ENCODE measurements around the gene YWHAQ. TPM values are rescaled to one million over a fixed set of nuclear protein-coding genes. Genes with fewer than 3 reads are reported as not detected.

The YWHAQ gene
- total RNA-seq, 1 donor from 2014 or later = 408 TPM

DNA sequence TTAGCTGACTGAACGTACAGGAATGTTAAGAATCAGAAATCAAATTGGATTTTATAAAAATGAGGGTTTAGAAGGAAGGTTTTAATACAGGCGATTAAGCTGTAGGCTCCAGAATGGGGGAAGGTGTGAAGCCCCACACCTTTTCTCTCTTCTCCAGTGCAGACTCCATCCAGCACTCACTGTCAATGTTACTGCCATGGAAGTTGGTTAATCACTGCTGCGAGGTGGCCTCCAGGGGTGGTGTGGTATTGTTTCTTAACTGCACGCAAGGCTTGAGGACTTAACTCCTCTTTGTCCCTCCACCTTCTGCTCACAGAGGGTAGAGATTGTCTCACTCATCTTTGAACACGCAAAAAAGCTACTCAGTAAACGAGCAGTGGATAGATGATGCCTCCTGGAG lies 26.9 kb upstream of the YWHAQ start:
- DNase-seq (ENCODE audit: low read depth) = no peak
- Mint-ChIP-seq H3K4me3 (ENCODE audit: unreplicated experiment) (no peak overlapping the region), H3K4me1 (ENCODE audit: low read depth, unreplicated experiment) (peaks cover 46% of the 10 kb centered on the region), H3K27ac (ENCODE audit: unreplicated experiment) (peak overlapping the region; percentile 63), H3K27me3 (ENCODE audit: low read depth, unreplicated experiment) (no peaks in the 10 kb centered on the region), H3K36me3 (ENCODE audit: low read depth, unreplicated experiment) (peaks cover 2% of the 10 kb centered on the region), H3K9me3 (ENCODE audit: unreplicated experiment) (no peaks in the 10 kb centered on the region)
- TF ChIP-seq, protein P1, sequence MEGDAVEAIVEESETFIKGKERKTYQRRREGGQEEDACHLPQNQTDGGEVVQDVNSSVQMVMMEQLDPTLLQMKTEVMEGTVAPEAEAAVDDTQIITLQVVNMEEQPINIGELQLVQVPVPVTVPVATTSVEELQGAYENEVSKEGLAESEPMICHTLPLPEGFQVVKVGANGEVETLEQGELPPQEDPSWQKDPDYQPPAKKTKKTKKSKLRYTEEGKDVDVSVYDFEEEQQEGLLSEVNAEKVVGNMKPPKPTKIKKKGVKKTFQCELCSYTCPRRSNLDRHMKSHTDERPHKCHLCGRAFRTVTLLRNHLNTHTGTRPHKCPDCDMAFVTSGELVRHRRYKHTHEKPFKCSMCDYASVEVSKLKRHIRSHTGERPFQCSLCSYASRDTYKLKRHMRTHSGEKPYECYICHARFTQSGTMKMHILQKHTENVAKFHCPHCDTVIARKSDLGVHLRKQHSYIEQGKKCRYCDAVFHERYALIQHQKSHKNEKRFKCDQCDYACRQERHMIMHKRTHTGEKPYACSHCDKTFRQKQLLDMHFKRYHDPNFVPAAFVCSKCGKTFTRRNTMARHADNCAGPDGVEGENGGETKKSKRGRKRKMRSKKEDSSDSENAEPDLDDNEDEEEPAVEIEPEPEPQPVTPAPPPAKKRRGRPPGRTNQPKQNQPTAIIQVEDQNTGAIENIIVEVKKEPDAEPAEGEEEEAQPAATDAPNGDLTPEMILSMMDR (IDR thresholded peaks at IDR 0.05; ENCODE audit: insufficient read depth, low read depth, low read length) = no peak
- TF ChIP-seq EZH2 (IDR thresholded peaks at IDR 0.05; ENCODE audit: insufficient read depth, low read length) = no peak
- H3K36me3 ChIP-seq (ENCODE audit: insufficient read depth, low read length) = no peaks in the 10 kb centered on the region
- H2AFZ ChIP-seq (ENCODE audit: low read depth, low read length) = no peak overlapping the region
- H3K27ac ChIP-seq (ENCODE audit: low read depth, low read length) = no peak overlapping the region
- FAIRE-seq = no peak
- no peaks in the 10 kb centered on the region for H3K79me2 ChIP-seq (ENCODE audit: insufficient read depth, low read length)
- no peaks in the 10 kb centered on the region for H4K20me1 ChIP-seq (ENCODE audit: insufficient read depth, low read length)
- no peaks in the 10 kb centered on the region for H3K27me3 ChIP-seq (ENCODE audit: insufficient read depth, low read length)
- no peak overlapping the region for H3K4me3 ChIP-seq (ENCODE audit: insufficient read depth, low read depth, low read length)
- no peaks in the 10 kb centered on the region for H3K9me3 ChIP-seq (ENCODE audit: insufficient read depth, low read depth, low read length)
- peaks cover 35% of the 10 kb centered on the region for H3K4me1 ChIP-seq (ENCODE audit: insufficient read depth, low read length)
- H3K4me2 ChIP-seq (ENCODE audit: low read length) = no peak overlapping the region
- H3K9ac ChIP-seq (ENCODE audit: low read length) = no peak overlapping the region

DNA sequence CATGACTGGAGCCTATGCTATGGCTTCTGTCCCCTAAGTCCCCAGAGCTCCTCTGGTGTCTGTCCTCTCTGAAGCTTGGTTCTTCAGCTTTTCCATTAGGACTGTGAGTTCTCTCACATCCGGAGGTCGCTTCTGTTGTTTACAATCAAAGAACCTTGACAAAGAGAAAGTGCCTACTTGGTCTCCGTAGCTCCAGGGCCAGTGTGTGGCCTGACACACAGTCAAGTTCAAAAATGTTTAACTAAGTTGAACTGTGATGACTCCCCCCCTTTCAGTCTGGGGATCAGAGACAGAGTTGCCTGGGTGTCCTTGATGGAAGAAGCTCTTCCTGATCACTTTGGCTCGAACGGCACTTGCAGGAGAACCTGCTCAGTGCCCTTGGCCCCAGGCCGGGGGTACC lies 26.3 kb upstream of the YWHAQ start:
- no peak for FAIRE-seq

DNA sequence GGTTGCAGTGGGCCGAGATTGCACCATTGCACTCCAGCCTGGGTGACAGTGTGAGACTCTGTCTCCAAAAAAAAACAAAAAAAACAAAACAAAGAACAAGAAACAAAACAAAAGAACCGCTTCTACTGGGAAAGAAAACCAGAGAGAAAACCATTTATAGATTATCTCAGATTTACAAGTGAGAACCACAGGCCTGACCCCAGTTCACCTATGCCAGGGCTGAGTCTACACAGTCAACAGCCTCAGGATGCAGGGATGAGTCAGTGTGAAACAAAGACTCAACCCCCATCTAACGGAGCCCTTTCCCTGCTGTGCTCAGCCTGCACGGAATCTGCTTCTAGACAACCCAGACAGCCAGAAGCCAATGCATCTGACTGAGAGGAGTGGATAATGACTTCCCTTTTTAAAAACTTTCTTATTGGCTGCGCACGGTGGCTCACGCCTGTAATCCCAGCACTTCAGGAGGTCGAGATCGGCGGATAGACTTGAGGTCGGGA lies 25.5 kb upstream of the YWHAQ start:
- no peaks in the 10 kb centered on the region for H3K9me3 ChIP-seq (ENCODE audit: insufficient read depth, low read depth, low read length)
- H3K4me2 ChIP-seq (ENCODE audit: low read length) = peak overlapping the region; percentile 77
- DNase-seq (ENCODE audit: low read depth) (peak; percentile 97), FAIRE-seq (peak; percentile 82)
- no peaks in the 10 kb centered on the region for H3K36me3 ChIP-seq (ENCODE audit: insufficient read depth, low read length)
- peak overlapping the region; percentile 83 for H3K27ac ChIP-seq (ENCODE audit: low read depth, low read length)
- H3K27me3 ChIP-seq (ENCODE audit: insufficient read depth, low read length) = no peaks in the 10 kb centered on the region
- Mint-ChIP-seq H3K27me3 (ENCODE audit: low read depth, unreplicated experiment) (no peaks in the 10 kb centered on the region), H3K36me3 (ENCODE audit: low read depth, unreplicated experiment) (peaks cover 2% of the 10 kb centered on the region), H3K9me3 (ENCODE audit: unreplicated experiment) (no peaks in the 10 kb centered on the region), H3K27ac (ENCODE audit: unreplicated experiment) (peak overlapping the region; percentile 95), H3K4me3 (ENCODE audit: unreplicated experiment) (peak overlapping the region; percentile 69), H3K4me1 (ENCODE audit: low read depth, unreplicated experiment) (peaks cover 46% of the 10 kb centered on the region)
- TF ChIP-seq, protein P1 (IDR thresholded peaks at IDR 0.05; ENCODE audit: insufficient read depth, low read depth, low read length) = no peak
- TF ChIP-seq EZH2 (IDR thresholded peaks at IDR 0.05; ENCODE audit: insufficient read depth, low read length) = no peak
- H3K9ac ChIP-seq (ENCODE audit: low read length) = peak overlapping the region; percentile 63
- no peak overlapping the region for H3K4me3 ChIP-seq (ENCODE audit: insufficient read depth, low read depth, low read length)
- H3K4me1 ChIP-seq (ENCODE audit: insufficient read depth, low read length) = peaks cover 35% of the 10 kb centered on the region
- no peaks in the 10 kb centered on the region for H4K20me1 ChIP-seq (ENCODE audit: insufficient read depth, low read length)
- no peak overlapping the region for H2AFZ ChIP-seq (ENCODE audit: low read depth, low read length)
- no peaks in the 10 kb centered on the region for H3K79me2 ChIP-seq (ENCODE audit: insufficient read depth, low read length)

More for the DNA sequence above, 26.3 kb upstream of the YWHAQ start:
- Histone ChIP-seq H3K9me3 (ENCODE audit: insufficient read depth, low read depth, low read length) (no peaks in the 10 kb centered on the region), H3K9ac (ENCODE audit: low read length) (peak overlapping the region; percentile 27), H3K4me3 (ENCODE audit: insufficient read depth, low read depth, low read length) (no peak overlapping the region), H3K36me3 (ENCODE audit: insufficient read depth, low read length) (no peaks in the 10 kb centered on the region), H3K79me2 (ENCODE audit: insufficient read depth, low read length) (no peaks in the 10 kb centered on the region), H3K27me3 (ENCODE audit: insufficient read depth, low read length) (no peaks in the 10 kb centered on the region), H2AFZ (ENCODE audit: low read depth, low read length) (no peak overlapping the region), H3K4me1 (ENCODE audit: insufficient read depth, low read length) (peaks cover 35% of the 10 kb centered on the region), H3K4me2 (ENCODE audit: low read length) (no peak overlapping the region), H3K27ac (ENCODE audit: low read depth, low read length) (peak overlapping the region; percentile 83), H4K20me1 (ENCODE audit: insufficient read depth, low read length) (no peaks in the 10 kb centered on the region)
- no peak overlapping the region for H3K4me3 Mint-ChIP-seq (ENCODE audit: unreplicated experiment)
- H3K36me3 Mint-ChIP-seq (ENCODE audit: low read depth, unreplicated experiment) = peaks cover 2% of the 10 kb centered on the region
- H3K4me1 Mint-ChIP-seq (ENCODE audit: low read depth, unreplicated experiment) = peaks cover 46% of the 10 kb centered on the region
- H3K9me3 Mint-ChIP-seq (ENCODE audit: unreplicated experiment) = no peaks in the 10 kb centered on the region
- peak overlapping the region; percentile 95 for H3K27ac Mint-ChIP-seq (ENCODE audit: unreplicated experiment)
- no peaks in the 10 kb centered on the region for H3K27me3 Mint-ChIP-seq (ENCODE audit: low read depth, unreplicated experiment)
- no peak for DNase-seq (ENCODE audit: low read depth)
- TF ChIP-seq EZH2 (IDR thresholded peaks at IDR 0.05; ENCODE audit: insufficient read depth, low read length) = no peak
- TF ChIP-seq, protein P1 (IDR thresholded peaks at IDR 0.05; ENCODE audit: insufficient read depth, low read depth, low read length) = no peak

All from astrocyte (in vitro differentiated cells and primary cell).